ENCODE data around the gene AFAP1.

AFAP1 gene

GRCh38 chr4:7735961-7736360 lies 203.7 kb downstream of the AFAP1 start:
- no peak overlapping the region for H2BK5ac ChIP-seq (ENCODE audit: low read depth, low read length, poor library complexity)
- H3K14ac ChIP-seq (ENCODE audit: low read length) = no peak overlapping the region
- H3K79me2 ChIP-seq (ENCODE audit: control insufficient read depth, insufficient read depth, low read length, poor library complexity) = no peaks in the 10 kb centered on the region
- no peak overlapping the region for H2AK5ac ChIP-seq (ENCODE audit: low read length)
- no peaks in the 10 kb centered on the region for H3K4me1 ChIP-seq (ENCODE audit: control insufficient read depth in 1 of 2, insufficient read depth in 2 of 2, low read length in 2 of 2)
- H3K79me1 ChIP-seq (ENCODE audit: low read length) = no peaks in the 10 kb centered on the region
- DNase-seq = no peak
- H2BK120ac ChIP-seq (ENCODE audit: insufficient read depth, low read length, poor library complexity) = no peak overlapping the region
- H2AFZ ChIP-seq (ENCODE audit: insufficient read depth, low read length, poor library complexity) = no peak overlapping the region
- no peak overlapping the region for H4K8ac ChIP-seq (ENCODE audit: low read depth, low read length)
- no peak overlapping the region for H3K4ac ChIP-seq (ENCODE audit: low read depth, low read length)
- H4K91ac ChIP-seq (ENCODE audit: low read depth, low read length) = no peak overlapping the region
- WGBS (ENCODE audit: extremely low coverage, insufficient coverage, insufficient read length) = no CpG with 5 or more reads among the region's 8 CpGs
- H3K18ac ChIP-seq (ENCODE audit: low read length) = no peak overlapping the region
- no peak overlapping the region for H3K9ac ChIP-seq (ENCODE audit: low read length)
- no peak overlapping the region for H3K27ac ChIP-seq (ENCODE audit: low read depth, low read length)
- H3K9me3 ChIP-seq (ENCODE audit: insufficient read depth, low read depth, low read length) = peaks cover 4% of the 10 kb centered on the region
- H3K36me3 ChIP-seq (ENCODE audit: control insufficient read depth in 1 of 2, insufficient read depth in 2 of 2, low read length in 2 of 2) = no peaks in the 10 kb centered on the region
- H2BK12ac ChIP-seq (ENCODE audit: low read length) = no peak overlapping the region
- H3K4me2 ChIP-seq (ENCODE audit: low read length) = no peak overlapping the region
- no peak overlapping the region for H3K4me3 ChIP-seq (ENCODE audit: low read depth, low read length)
- H3K27me3 ChIP-seq (ENCODE audit: insufficient read depth, low read length) = no peaks in the 10 kb centered on the region
- no peak overlapping the region for H3K23ac ChIP-seq (ENCODE audit: low read length)
- H4K12ac ChIP-seq (ENCODE audit: low read depth, low read length) = no peak overlapping the region

GRCh38 chr4:7735395-7735794 lies 204.3 kb downstream of the AFAP1 start:
- Histone ChIP-seq H3K79me2 (ENCODE audit: control insufficient read depth, insufficient read depth, low read length, poor library complexity) (no peaks in the 10 kb centered on the region), H4K91ac (ENCODE audit: low read depth, low read length) (no peak overlapping the region), H2BK5ac (ENCODE audit: low read depth, low read length, poor library complexity) (no peak overlapping the region), H3K18ac (ENCODE audit: low read length) (no peak overlapping the region), H3K9ac (ENCODE audit: low read length) (no peak overlapping the region), H4K8ac (ENCODE audit: low read depth, low read length) (no peak overlapping the region), H4K12ac (ENCODE audit: low read depth, low read length) (no peak overlapping the region), H3K4me2 (ENCODE audit: low read length) (no peak overlapping the region), H2AK5ac (ENCODE audit: low read length) (no peak overlapping the region), H3K27ac (ENCODE audit: low read depth, low read length) (no peak overlapping the region), H3K9me3 (ENCODE audit: insufficient read depth, low read depth, low read length) (peaks cover 4% of the 10 kb centered on the region), H3K23ac (ENCODE audit: low read length) (no peak overlapping the region), H3K4ac (ENCODE audit: low read depth, low read length) (no peak overlapping the region), H3K27me3 (ENCODE audit: insufficient read depth, low read length) (no peaks in the 10 kb centered on the region), H3K14ac (ENCODE audit: low read length) (no peak overlapping the region), H3K4me1 (ENCODE audit: control insufficient read depth in 1 of 2, insufficient read depth in 2 of 2, low read length in 2 of 2) (no peaks in the 10 kb centered on the region), H3K79me1 (ENCODE audit: low read length) (no peaks in the 10 kb centered on the region), H2BK120ac (ENCODE audit: insufficient read depth, low read length, poor library complexity) (no peak overlapping the region), H3K36me3 (ENCODE audit: control insufficient read depth in 1 of 2, insufficient read depth in 2 of 2, low read length in 2 of 2) (no peaks in the 10 kb centered on the region), H3K4me3 (ENCODE audit: low read depth, low read length) (no peak overlapping the region), H2BK12ac (ENCODE audit: low read length) (no peak overlapping the region), H2AFZ (ENCODE audit: insufficient read depth, low read length, poor library complexity) (no peak overlapping the region)
- DNase-seq = no peak
- WGBS (ENCODE audit: extremely low coverage, insufficient coverage, insufficient read length) = no CpG with 5 or more reads among the region's 5 CpGs

- H3K4me3 ChIP-seq (ENCODE audit: low read depth, low read length) = no peak overlapping the region
- H2AK5ac ChIP-seq (ENCODE audit: low read length) = no peak overlapping the region
- H3K79me1 ChIP-seq (ENCODE audit: low read length) = no peaks in the 10 kb centered on the region
- H4K12ac ChIP-seq (ENCODE audit: low read depth, low read length) = no peak overlapping the region
- WGBS (ENCODE audit: extremely low coverage, insufficient coverage, insufficient read length) = no CpG with 5 or more reads among the region's 20 CpGs
- DNase-seq = no peak
- H3K27ac ChIP-seq (ENCODE audit: low read depth, low read length) = no peak overlapping the region
- no peak overlapping the region for H2BK120ac ChIP-seq (ENCODE audit: insufficient read depth, low read length, poor library complexity)
- no peak overlapping the region for H2BK5ac ChIP-seq (ENCODE audit: low read depth, low read length, poor library complexity)
- no peak overlapping the region for H2AFZ ChIP-seq (ENCODE audit: insufficient read depth, low read length, poor library complexity)
- H3K36me3 ChIP-seq (ENCODE audit: control insufficient read depth in 1 of 2, insufficient read depth in 2 of 2, low read length in 2 of 2) = no peaks in the 10 kb centered on the region
- H3K14ac ChIP-seq (ENCODE audit: low read length) = no peak overlapping the region
- no peaks in the 10 kb centered on the region for H3K4me1 ChIP-seq (ENCODE audit: control insufficient read depth in 1 of 2, insufficient read depth in 2 of 2, low read length in 2 of 2)
- H3K9me3 ChIP-seq (ENCODE audit: insufficient read depth, low read depth, low read length) = peaks cover 4% of the 10 kb centered on the region
- H2BK12ac ChIP-seq (ENCODE audit: low read length) = no peak overlapping the region
- H4K8ac ChIP-seq (ENCODE audit: low read depth, low read length) = no peak overlapping the region
- H3K4ac ChIP-seq (ENCODE audit: low read depth, low read length) = no peak overlapping the region
- H3K18ac ChIP-seq (ENCODE audit: low read length) = no peak overlapping the region
- H3K4me2 ChIP-seq (ENCODE audit: low read length) = no peak overlapping the region
- H4K91ac ChIP-seq (ENCODE audit: low read depth, low read length) = no peak overlapping the region
- H3K27me3 ChIP-seq (ENCODE audit: insufficient read depth, low read length) = no peaks in the 10 kb centered on the region
- no peak overlapping the region for H3K23ac ChIP-seq (ENCODE audit: low read length)
- no peak overlapping the region for H3K9ac ChIP-seq (ENCODE audit: low read length)
- no peaks in the 10 kb centered on the region for H3K79me2 ChIP-seq (ENCODE audit: control insufficient read depth, insufficient read depth, low read length, poor library complexity)
Observed at GRCh38 chr4:7734651-7735260, 204.9 kb downstream of the AFAP1 start.

GRCh38 chr4:7733801-7734650 lies 205.6 kb downstream of the AFAP1 start:
- H2BK120ac ChIP-seq (ENCODE audit: insufficient read depth, low read length, poor library complexity) = no peak overlapping the region
- no CpG with 5 or more reads among the region's 26 CpGs for WGBS (ENCODE audit: extremely low coverage, insufficient coverage, insufficient read length)
- H3K4me1 ChIP-seq (ENCODE audit: control insufficient read depth in 1 of 2, insufficient read depth in 2 of 2, low read length in 2 of 2) = no peaks in the 10 kb centered on the region
- no peak overlapping the region for H3K4me2 ChIP-seq (ENCODE audit: low read length)
- H4K8ac ChIP-seq (ENCODE audit: low read depth, low read length) = no peak overlapping the region
- H3K27ac ChIP-seq (ENCODE audit: low read depth, low read length) = no peak overlapping the region
- no peak overlapping the region for H2BK12ac ChIP-seq (ENCODE audit: low read length)
- H3K4ac ChIP-seq (ENCODE audit: low read depth, low read length) = no peak overlapping the region
- H3K9me3 ChIP-seq (ENCODE audit: insufficient read depth, low read depth, low read length) = peaks cover 4% of the 10 kb centered on the region
- H3K36me3 ChIP-seq (ENCODE audit: control insufficient read depth in 1 of 2, insufficient read depth in 2 of 2, low read length in 2 of 2) = no peaks in the 10 kb centered on the region
- H3K27me3 ChIP-seq (ENCODE audit: insufficient read depth, low read length) = no peaks in the 10 kb centered on the region
- H2AFZ ChIP-seq (ENCODE audit: insufficient read depth, low read length, poor library complexity) = no peak overlapping the region
- H2AK5ac ChIP-seq (ENCODE audit: low read length) = no peak overlapping the region
- no peak overlapping the region for H4K91ac ChIP-seq (ENCODE audit: low read depth, low read length)
- H3K23ac ChIP-seq (ENCODE audit: low read length) = no peak overlapping the region
- H3K79me2 ChIP-seq (ENCODE audit: control insufficient read depth, insufficient read depth, low read length, poor library complexity) = no peaks in the 10 kb centered on the region
- H3K18ac ChIP-seq (ENCODE audit: low read length) = no peak overlapping the region
- H3K9ac ChIP-seq (ENCODE audit: low read length) = no peak overlapping the region
- no peak overlapping the region for H3K14ac ChIP-seq (ENCODE audit: low read length)
- H3K4me3 ChIP-seq (ENCODE audit: low read depth, low read length) = no peak overlapping the region
- H3K79me1 ChIP-seq (ENCODE audit: low read length) = no peaks in the 10 kb centered on the region
- H2BK5ac ChIP-seq (ENCODE audit: low read depth, low read length, poor library complexity) = no peak overlapping the region
- no peak overlapping the region for H4K12ac ChIP-seq (ENCODE audit: low read depth, low read length)
- no peak for DNase-seq
